PFSK-1 (cell line): ENCODE data around the gene ZFP42.

Experiments used
- FOXP2 ChIP-seq: optimal IDR thresholded peaks from 2 replicates; pipeline ENCODE3; 2011; ENCODE audit warnings: borderline replicate concordance, control low read depth, inconsistent platforms; ENCODE audit not compliant: insufficient read depth; ENCODE audit errors: extremely low read length, extremely low read depth
- POLR2AphosphoS5 ChIP-seq: IDR thresholded peaks from 2 replicates; pipeline ENCODE4 v1.6.1; 2012; ENCODE audit warnings: low read depth, mild to moderate bottlenecking, control low read depth, low read length, moderate library complexity
- SIN3A ChIP-seq: IDR thresholded peaks from 2 replicates; pipeline ENCODE4 v1.6.1; 2012; ENCODE audit warnings: mild to moderate bottlenecking, low read length, moderate library complexity, borderline replicate concordance; ENCODE audit not compliant: insufficient read depth
- TAF1 ChIP-seq: IDR thresholded peaks from 2 replicates; pipeline ENCODE4 v1.6.1; 2012; ENCODE audit warnings: low read length, control low read depth, borderline replicate concordance; ENCODE audit not compliant: insufficient read depth
- TF ChIP-seq, protein P1 (sequence below), 2 experiments: IDR thresholded peaks; 2 replicates each; pipeline versions ENCODE4 v1.6.1 to v1.8.0; 2011 to 2012; ENCODE audit warnings: low read depth in 2 of 2, low read length in 2 of 2, control low read depth in 1 of 2, inconsistent platforms in 1 of 2, mild to moderate bottlenecking in 1 of 2, moderate library complexity in 1 of 2; ENCODE audit not compliant: insufficient read depth in 1 of 2

The ZFP42 gene

DNA sequence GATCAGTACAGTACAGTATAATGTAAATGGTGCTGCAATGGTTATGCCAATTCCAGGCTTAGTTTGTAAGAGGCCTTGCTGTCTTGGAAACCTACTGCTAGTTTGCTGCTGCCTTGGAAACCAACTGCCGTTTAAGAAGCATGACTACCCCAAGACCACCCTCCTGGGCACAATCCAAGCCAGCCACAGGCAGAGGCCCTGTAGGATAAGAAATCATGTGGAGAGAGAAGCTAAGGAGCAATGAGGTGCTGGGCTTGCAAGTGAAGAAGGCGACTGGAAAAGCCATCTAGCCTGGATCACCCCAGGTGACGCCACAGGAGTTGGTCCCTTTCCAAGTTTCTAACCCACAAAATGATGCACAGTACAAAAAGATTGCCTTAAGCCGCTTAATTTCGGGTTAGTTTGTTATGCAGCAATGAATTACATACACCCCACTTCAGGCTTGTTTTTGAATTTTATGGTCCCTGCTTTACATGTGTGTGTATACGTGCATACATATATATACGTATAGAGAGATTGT is 16.9 kb downstream of the ZFP42 start:
- TF ChIP-seq SIN3A (no peak), POLR2AphosphoS5 (no peak), TAF1 (no peak), FOXP2 (no peak)
- TF ChIP-seq, protein P1, sequence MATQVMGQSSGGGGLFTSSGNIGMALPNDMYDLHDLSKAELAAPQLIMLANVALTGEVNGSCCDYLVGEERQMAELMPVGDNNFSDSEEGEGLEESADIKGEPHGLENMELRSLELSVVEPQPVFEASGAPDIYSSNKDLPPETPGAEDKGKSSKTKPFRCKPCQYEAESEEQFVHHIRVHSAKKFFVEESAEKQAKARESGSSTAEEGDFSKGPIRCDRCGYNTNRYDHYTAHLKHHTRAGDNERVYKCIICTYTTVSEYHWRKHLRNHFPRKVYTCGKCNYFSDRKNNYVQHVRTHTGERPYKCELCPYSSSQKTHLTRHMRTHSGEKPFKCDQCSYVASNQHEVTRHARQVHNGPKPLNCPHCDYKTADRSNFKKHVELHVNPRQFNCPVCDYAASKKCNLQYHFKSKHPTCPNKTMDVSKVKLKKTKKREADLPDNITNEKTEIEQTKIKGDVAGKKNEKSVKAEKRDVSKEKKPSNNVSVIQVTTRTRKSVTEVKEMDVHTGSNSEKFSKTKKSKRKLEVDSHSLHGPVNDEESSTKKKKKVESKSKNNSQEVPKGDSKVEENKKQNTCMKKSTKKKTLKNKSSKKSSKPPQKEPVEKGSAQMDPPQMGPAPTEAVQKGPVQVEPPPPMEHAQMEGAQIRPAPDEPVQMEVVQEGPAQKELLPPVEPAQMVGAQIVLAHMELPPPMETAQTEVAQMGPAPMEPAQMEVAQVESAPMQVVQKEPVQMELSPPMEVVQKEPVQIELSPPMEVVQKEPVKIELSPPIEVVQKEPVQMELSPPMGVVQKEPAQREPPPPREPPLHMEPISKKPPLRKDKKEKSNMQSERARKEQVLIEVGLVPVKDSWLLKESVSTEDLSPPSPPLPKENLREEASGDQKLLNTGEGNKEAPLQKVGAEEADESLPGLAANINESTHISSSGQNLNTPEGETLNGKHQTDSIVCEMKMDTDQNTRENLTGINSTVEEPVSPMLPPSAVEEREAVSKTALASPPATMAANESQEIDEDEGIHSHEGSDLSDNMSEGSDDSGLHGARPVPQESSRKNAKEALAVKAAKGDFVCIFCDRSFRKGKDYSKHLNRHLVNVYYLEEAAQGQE (IDR thresholded peaks at IDR 0.05; ENCODE audit: insufficient read depth in 1 of 2, low read depth in 2 of 2, low read length in 2 of 2): no peak

DNA sequence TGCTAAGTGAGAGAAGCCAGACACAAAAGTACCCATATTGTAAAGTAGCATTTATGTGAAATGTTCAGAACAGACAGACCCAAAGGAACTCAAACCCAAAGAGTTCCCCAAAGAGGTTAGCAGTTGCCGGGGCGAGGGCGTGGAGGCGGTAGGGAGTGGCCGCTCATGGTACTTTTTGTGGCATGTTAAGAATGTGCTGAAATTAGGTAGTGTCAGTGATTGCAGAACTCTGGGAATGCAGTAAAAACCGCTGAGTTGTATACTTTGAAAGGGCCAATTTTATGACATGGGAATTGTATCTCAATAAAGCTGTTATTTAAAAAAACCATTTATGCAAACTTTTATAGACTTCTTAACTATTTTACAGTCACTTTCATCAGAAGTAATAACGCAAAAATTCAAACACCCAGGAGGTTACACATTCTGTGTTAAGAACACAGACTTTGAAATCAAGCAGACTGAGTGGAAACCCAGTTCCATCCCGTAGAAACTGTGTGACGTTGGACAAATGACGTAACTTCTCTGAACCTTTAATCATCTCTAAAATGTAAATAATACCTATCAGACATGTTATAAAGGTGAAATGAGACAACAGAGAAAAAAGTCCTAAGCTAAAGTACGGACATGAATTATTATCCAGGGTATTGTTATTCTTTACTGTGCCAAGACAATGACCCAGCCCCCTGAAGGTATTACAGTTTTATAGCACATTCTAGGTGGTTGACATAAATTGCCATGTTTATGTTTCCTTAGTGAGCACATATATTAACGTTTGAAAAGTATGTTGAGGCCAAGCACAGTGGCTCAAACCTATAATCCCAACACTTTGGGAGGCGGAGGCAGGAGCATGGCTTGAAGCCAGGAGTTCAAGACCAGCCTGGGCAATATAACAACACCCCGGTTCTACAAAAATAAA is 19.7 kb downstream of the ZFP42 start:
- no peak for TF ChIP-seq POLR2AphosphoS5
- no peak for TF ChIP-seq FOXP2
- TF ChIP-seq SIN3A: no peak
- TF ChIP-seq, protein P1 (IDR thresholded peaks at IDR 0.05; ENCODE audit: insufficient read depth in 1 of 2, low read depth in 2 of 2, low read length in 2 of 2): no peak

DNA sequence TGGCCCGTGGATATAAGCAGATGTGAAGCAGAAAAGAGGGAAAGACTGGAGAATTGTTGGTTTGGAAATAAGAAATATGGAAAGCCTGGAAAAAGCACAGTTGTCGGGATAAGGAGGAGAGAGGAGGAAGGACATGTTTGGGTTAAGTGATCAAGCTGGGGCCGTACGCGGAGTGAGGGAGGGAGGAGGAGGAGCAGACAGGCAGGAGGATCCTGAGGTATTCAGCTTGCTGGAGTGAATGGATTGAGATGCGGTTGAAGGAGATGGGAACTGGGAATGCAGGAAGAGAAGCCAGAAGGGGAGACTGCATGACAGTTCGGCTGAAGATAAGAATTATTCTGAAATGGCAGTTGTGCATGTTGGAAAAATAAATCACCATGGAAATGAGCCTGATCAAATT is 21.2 kb downstream of the ZFP42 start:
- TF ChIP-seq FOXP2 (no peak), POLR2AphosphoS5 (no peak), TAF1 (no peak), SIN3A (no peak)
- TF ChIP-seq, protein P1 (IDR thresholded peaks at IDR 0.05; ENCODE audit: insufficient read depth in 1 of 2, low read depth in 2 of 2, low read length in 2 of 2): no peak

DNA sequence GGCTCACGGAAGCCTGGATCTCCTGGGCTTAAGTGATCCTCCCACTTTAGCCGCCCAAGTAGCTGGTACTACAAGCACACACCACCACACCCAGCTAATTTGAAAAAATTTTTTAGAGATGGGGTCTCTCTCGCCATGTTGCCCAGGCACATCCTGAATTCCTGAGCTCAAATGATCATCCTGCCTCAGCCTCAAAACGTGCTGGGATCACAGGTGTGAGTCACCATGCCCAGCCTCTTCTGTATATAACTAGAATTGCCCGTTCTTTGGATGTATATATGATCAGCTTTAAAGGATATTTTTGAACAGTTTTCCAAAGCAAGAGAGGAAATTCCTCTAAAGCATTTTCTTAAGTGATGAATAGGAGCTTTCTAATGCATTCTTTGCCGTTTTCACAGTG is 22.7 kb downstream of the ZFP42 start:
- TF ChIP-seq TAF1 (no peak), FOXP2 (no peak), POLR2AphosphoS5 (no peak), SIN3A (no peak)
- TF ChIP-seq, protein P1 (IDR thresholded peaks at IDR 0.05; ENCODE audit: insufficient read depth in 1 of 2, low read depth in 2 of 2, low read length in 2 of 2): no peak
